Measurements from ENCODE around the gene SLC35F3. TPM values are rescaled to one million over a fixed set of nuclear protein-coding genes. Genes with fewer than 3 reads are reported as not detected.

Gene SLC35F3
- total and polyA plus RNA-seq, 9 of the 15 experiments (the other 6 are each of a cell fraction or from before 2014, with no cell fraction given), result 0.04 to 0.07 (median 0.04) TPM; not detected in 6

- peaks cover 5 to 27% of the 10 kb centered on the region in 2 experiments; a peak in 3 of 5 replicates for H3K4me1 ChIP-seq (replicated peaks in 1 of 2; ENCODE audit: control insufficient read depth in 2 of 2, insufficient read depth in 2 of 2, low read length in 2 of 2)
- H2AFZ ChIP-seq (ENCODE audit: low read depth, low read length), result no peak overlapping the region
- BruUV-seq (replicated peaks), result no TSS peak
- H3K9me1 ChIP-seq (ENCODE audit: control insufficient read depth, insufficient read depth, low read length), result no peaks in the 10 kb centered on the region
- H3K4me2 ChIP-seq (ENCODE audit: insufficient read depth, low read length), result no peak overlapping the region
- 0 out of 2 replicates have a peak, but pooled peaks cover 3% of the 10 kb centered on the region for H3K9me3 ChIP-seq (replicated peaks; ENCODE audit: control insufficient read depth, insufficient read depth, low read depth, low read length)
- H3K27ac ChIP-seq (ENCODE audit: extremely low read depth, low read depth, low read length), result no peak overlapping the region
- ATAC-seq (no peak), FAIRE-seq (no peak), DNase-seq (ENCODE audit: extremely low read depth in 1 of 4, low spot score in 3 of 4) (no peak)
- TF ChIP-seq BRF2 (IDR thresholded peaks at IDR 0.05; ENCODE audit: borderline replicate concordance, insufficient read depth, insufficient read length), result no peak
- no peak for TF ChIP-seq NFXL1 (CRISPR knock-in tag; IDR thresholded peaks at IDR 0.05)
- TF ChIP-seq ZNF586 (CRISPR knock-in tag; conservative IDR thresholded peaks at IDR 0.05), result no peak
- no peak for TF ChIP-seq UBTF (IDR thresholded peaks at IDR 0.05; ENCODE audit: borderline replicate concordance in 1 of 2, low read depth in 2 of 2, low read length in 2 of 2)
- no peak for TF ChIP-seq ILF3 (IDR thresholded peaks at IDR 0.05; ENCODE audit: borderline replicate concordance)
- TF ChIP-seq RBM15 (IDR thresholded peaks at IDR 0.05; ENCODE audit: insufficient read depth, low read length), result no peak
- no peak for TF ChIP-seq ATF7 (IDR thresholded peaks at IDR 0.05)
- CTCF ChIA-PET (ENCODE audit: low intra/inter-chr PET ratio), result no interaction called here
- H3K79me2 ChIP-seq (ENCODE audit: control insufficient read depth, insufficient read depth, low read length), result no peaks in the 10 kb centered on the region
- intact Hi-C loops (cut with micrococcal nuclease) (no loop called here), in situ Hi-C loops (cut with MboI) (no loop called here)
- no peaks in the 10 kb centered on the region for H4K20me1 ChIP-seq (replicated peaks; ENCODE audit: control insufficient read depth, insufficient read depth, low read length)
- no peak overlapping the region for H3K4me3 ChIP-seq
- POLR2A ChIA-PET, result interaction anchor here (0.6 to 1.3 kb wide), 2 partner anchors 10 to 755 kb away, joined by 3 read pairs; no protein-coding TSS in a partner anchor
- no peaks in the 10 kb centered on the region for H3K36me3 ChIP-seq (ENCODE audit: control insufficient read depth, insufficient read depth, low read length)
- no peaks in the 10 kb centered on the region for H3K27me3 ChIP-seq (ENCODE audit: control insufficient read depth in 2 of 2, insufficient read depth in 2 of 2, low read length in 2 of 2)
- H3K9ac ChIP-seq (ENCODE audit: insufficient read depth in 1 of 2, low read depth in 2 of 2, low read length in 2 of 2), result no peak overlapping the region
These were observed 453.4 kb downstream of the SLC35F3 start for GRCh38 chr1:234357831-234358230.

Measured in K562 (cell line).